ENCODE measurements around the gene SLC35F5.

GRCh38 chr2:113768770-113769169 is 12.3 kb upstream of the SLC35F5 start:
- TF ChIP-seq SIN3A (IDR thresholded peaks at IDR 0.05; ENCODE audit: borderline replicate concordance, insufficient read depth, low read length) (no peak), POLR2AphosphoS5 (IDR thresholded peaks at IDR 0.05; ENCODE audit: low read depth, low read length) (no peak)

All from PFSK-1 (cell line).